ENCODE data around the gene PTPRD.

Gene PTPRD

DNA sequence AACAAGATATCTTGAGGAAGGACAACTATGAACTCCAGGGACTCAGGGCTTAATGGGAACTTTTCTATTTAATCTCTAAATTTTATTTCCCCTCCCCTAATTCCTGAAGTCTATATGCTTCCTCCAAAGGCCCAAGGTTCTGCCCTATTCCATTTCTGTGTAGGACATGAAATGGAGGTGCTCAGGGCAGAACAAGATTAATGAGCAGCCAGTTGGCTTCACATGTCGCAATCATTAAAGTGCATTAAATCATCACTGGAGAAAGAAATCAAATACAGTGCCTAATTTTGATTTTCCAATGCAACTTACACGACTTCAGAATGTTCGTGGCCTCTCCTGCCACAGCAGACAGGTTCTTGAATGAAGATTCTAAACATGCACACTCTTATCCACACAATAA is 862.1 kb downstream of the PTPRD start:
- Histone ChIP-seq H3K79me2 (ENCODE audit: control insufficient read depth, insufficient read depth, low read length, unreplicated experiment) (no peaks in the 10 kb centered on the region), H3K4me1 (ENCODE audit: control insufficient read depth, insufficient read depth, low read length, unreplicated experiment) (no peaks in the 10 kb centered on the region), H3K36me3 (ENCODE audit: insufficient read depth, low read length) (no peaks in the 10 kb centered on the region)

DNA sequence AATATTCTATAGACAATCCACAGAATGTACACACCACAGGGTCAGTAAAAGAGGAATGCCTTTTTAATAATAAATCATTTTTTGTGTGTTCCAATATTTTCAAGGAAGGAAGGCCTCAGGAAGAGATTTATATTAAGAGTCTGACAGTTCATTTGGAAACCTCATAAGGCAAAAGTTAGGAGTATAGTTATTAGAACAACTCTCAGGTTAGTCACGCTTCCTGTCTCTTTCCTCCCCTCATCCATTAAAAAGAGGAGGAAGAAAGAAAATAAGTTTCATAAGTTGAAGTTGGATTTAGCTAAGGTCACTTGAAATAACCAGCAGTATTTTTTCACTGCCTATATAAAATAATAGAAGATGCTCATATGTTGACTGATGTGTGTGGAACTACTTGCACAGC is 863.2 kb downstream of the PTPRD start:
- Histone ChIP-seq H3K27ac (ENCODE audit: low read depth, low read length) (no peak overlapping the region), H3K79me2 (ENCODE audit: control insufficient read depth, insufficient read depth, low read length, unreplicated experiment) (no peaks in the 10 kb centered on the region), H3K4me3 (ENCODE audit: low read depth, low read length) (no peak overlapping the region), H3K27me3 (ENCODE audit: insufficient read depth, low read length) (no peaks in the 10 kb centered on the region), H3K4me1 (ENCODE audit: control insufficient read depth, insufficient read depth, low read length, unreplicated experiment) (no peaks in the 10 kb centered on the region), H2AFZ (ENCODE audit: low read length, unreplicated experiment) (no peak overlapping the region), H3K36me3 (ENCODE audit: insufficient read depth, low read length) (no peaks in the 10 kb centered on the region)

More for the DNA sequence above, 862.1 kb downstream of the PTPRD start:
- H2AFZ ChIP-seq (ENCODE audit: low read length, unreplicated experiment), result no peak overlapping the region
- no peaks in the 10 kb centered on the region for H3K27me3 ChIP-seq (ENCODE audit: insufficient read depth, low read length)
- no peak overlapping the region for H3K4me3 ChIP-seq (ENCODE audit: low read depth, low read length)
- no peak overlapping the region for H3K27ac ChIP-seq (ENCODE audit: low read depth, low read length)

DNA sequence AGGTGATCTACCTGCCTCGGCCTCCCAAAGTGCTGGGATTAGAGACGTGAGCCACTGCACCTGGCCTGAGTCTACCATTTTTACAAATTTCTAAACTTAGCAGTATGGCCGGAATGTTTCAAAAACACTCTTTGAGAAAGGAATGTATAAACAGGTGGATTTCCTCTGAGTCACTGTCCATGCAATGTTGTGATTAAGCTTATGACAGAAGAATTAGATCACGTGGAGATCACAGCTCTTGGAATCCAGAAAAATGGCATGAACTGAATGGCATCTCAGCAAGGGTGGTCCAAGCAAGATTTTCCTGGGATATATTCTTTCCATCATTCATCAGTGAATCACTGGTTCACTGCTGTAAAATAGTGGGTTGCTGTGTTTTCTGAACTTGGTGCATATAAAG is 865.0 kb downstream of the PTPRD start:
- no peak overlapping the region for H3K4me3 ChIP-seq (ENCODE audit: low read depth, low read length)
- no peak overlapping the region for H2AFZ ChIP-seq (ENCODE audit: low read length, unreplicated experiment)
- no peaks in the 10 kb centered on the region for H3K4me1 ChIP-seq (ENCODE audit: control insufficient read depth, insufficient read depth, low read length, unreplicated experiment)
- H3K36me3 ChIP-seq (ENCODE audit: insufficient read depth, low read length), result no peaks in the 10 kb centered on the region
- H3K79me2 ChIP-seq (ENCODE audit: control insufficient read depth, insufficient read depth, low read length, unreplicated experiment), result no peaks in the 10 kb centered on the region
- no peak overlapping the region for H3K27ac ChIP-seq (ENCODE audit: low read depth, low read length)
- no peaks in the 10 kb centered on the region for H3K27me3 ChIP-seq (ENCODE audit: insufficient read depth, low read length)

DNA sequence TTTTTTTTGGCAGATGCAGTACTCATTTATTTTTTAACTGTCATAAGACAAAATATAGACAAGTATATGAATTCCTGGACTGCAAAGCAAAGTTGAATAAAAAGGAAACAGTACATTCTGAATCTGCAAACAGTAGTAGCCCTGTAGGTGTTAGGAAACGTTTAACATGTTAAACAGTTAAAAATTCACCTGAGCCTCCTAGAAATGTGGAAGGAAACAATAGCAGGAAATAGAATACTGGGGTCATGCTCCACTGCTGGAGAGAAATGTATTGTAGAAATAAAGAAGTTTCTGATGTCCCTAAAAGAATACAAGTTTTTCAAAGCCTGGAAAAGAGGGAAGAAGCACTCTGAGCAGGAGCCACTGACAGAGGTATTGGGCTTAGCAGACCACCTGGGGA is 866.0 kb downstream of the PTPRD start:
- no peak overlapping the region for H3K27ac ChIP-seq (ENCODE audit: low read depth, low read length)
- no peaks in the 10 kb centered on the region for H3K36me3 ChIP-seq (ENCODE audit: insufficient read depth, low read length)
- no peak overlapping the region for H2AFZ ChIP-seq (ENCODE audit: low read length, unreplicated experiment)
- no peaks in the 10 kb centered on the region for H3K79me2 ChIP-seq (ENCODE audit: control insufficient read depth, insufficient read depth, low read length, unreplicated experiment)
- no peak overlapping the region for H3K4me3 ChIP-seq (ENCODE audit: low read depth, low read length)
- H3K4me1 ChIP-seq (ENCODE audit: control insufficient read depth, insufficient read depth, low read length, unreplicated experiment), result no peaks in the 10 kb centered on the region
- H3K27me3 ChIP-seq (ENCODE audit: insufficient read depth, low read length), result no peaks in the 10 kb centered on the region

DNA sequence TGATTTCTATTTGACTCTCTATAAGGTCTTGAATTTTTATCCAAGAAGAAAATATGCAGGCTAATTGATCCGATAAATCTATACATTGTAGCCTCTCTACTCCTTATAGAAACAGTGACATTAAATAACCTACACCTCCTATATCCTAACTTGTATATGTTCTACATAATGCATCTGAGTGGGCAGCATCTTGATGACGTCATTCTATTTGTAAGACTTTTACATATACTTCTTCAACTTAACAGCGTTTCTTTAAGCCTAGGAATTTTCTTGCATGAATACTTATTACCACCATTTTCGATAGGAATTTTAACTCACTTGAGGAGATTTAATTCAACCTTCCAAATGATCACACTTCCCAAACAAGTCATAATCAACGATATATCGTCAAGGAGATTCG is 869.0 kb downstream of the PTPRD start:
- Histone ChIP-seq H3K27ac (ENCODE audit: low read depth, low read length) (no peak overlapping the region), H3K36me3 (ENCODE audit: insufficient read depth, low read length) (no peaks in the 10 kb centered on the region), H3K4me3 (ENCODE audit: low read depth, low read length) (no peak overlapping the region), H3K4me1 (ENCODE audit: control insufficient read depth, insufficient read depth, low read length, unreplicated experiment) (no peaks in the 10 kb centered on the region), H3K27me3 (ENCODE audit: insufficient read depth, low read length) (no peaks in the 10 kb centered on the region), H2AFZ (ENCODE audit: low read length, unreplicated experiment) (no peak overlapping the region), H3K79me2 (ENCODE audit: control insufficient read depth, insufficient read depth, low read length, unreplicated experiment) (no peaks in the 10 kb centered on the region)

DNA sequence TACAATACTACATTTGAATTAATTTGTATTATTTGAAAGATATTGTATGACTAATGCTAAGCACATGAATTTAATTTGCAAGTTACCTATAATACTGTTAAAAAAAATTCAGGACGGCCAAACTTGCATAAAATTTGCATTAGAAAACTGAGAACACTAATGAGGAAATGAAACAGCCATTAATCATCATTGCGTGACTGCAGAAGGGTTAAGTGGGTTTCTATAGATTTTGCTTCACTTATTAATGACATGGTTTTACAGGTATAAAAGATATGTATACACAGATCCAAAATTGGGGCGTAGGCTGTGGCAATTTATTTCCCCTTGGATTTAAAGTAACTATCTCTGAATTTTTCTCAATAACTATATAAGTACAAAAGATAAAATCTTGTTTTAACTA is 882.6 kb downstream of the PTPRD start:
- no peaks in the 10 kb centered on the region for H3K27me3 ChIP-seq (ENCODE audit: insufficient read depth, low read length)
- no peak overlapping the region for H2AFZ ChIP-seq (ENCODE audit: low read length, unreplicated experiment)
- no peak overlapping the region for H3K27ac ChIP-seq (ENCODE audit: low read depth, low read length)
- H3K4me3 ChIP-seq (ENCODE audit: low read depth, low read length), result no peak overlapping the region
- H3K4me1 ChIP-seq (ENCODE audit: control insufficient read depth, insufficient read depth, low read length, unreplicated experiment), result no peaks in the 10 kb centered on the region
- H3K79me2 ChIP-seq (ENCODE audit: control insufficient read depth, insufficient read depth, low read length, unreplicated experiment), result no peaks in the 10 kb centered on the region
- H3K36me3 ChIP-seq (ENCODE audit: insufficient read depth, low read length), result no peaks in the 10 kb centered on the region

DNA sequence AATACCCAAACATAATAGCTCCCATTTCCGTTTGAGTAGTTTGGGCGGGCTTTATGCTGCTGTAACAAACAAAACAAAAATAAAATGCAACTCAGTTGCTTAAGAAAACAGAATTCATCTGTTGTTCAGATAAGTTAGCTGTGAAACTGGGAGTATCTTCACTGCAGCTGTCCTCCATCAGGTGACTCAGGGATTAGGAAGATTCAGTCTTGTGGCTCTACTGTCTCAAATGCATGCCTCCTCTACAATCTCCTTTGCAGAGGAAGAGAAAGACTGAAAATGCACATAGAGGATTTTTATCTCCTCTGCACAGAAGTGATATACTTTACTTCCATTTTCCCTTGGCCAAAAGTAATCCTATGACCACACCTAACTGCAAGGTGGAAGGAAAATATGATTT is 883.7 kb downstream of the PTPRD start:
- Histone ChIP-seq H3K4me3 (ENCODE audit: low read depth, low read length) (no peak overlapping the region), H3K36me3 (ENCODE audit: insufficient read depth, low read length) (no peaks in the 10 kb centered on the region), H3K27me3 (ENCODE audit: insufficient read depth, low read length) (no peaks in the 10 kb centered on the region), H3K27ac (ENCODE audit: low read depth, low read length) (no peak overlapping the region), H2AFZ (ENCODE audit: low read length, unreplicated experiment) (no peak overlapping the region), H3K79me2 (ENCODE audit: control insufficient read depth, insufficient read depth, low read length, unreplicated experiment) (no peaks in the 10 kb centered on the region), H3K4me1 (ENCODE audit: control insufficient read depth, insufficient read depth, low read length, unreplicated experiment) (no peaks in the 10 kb centered on the region)

DNA sequence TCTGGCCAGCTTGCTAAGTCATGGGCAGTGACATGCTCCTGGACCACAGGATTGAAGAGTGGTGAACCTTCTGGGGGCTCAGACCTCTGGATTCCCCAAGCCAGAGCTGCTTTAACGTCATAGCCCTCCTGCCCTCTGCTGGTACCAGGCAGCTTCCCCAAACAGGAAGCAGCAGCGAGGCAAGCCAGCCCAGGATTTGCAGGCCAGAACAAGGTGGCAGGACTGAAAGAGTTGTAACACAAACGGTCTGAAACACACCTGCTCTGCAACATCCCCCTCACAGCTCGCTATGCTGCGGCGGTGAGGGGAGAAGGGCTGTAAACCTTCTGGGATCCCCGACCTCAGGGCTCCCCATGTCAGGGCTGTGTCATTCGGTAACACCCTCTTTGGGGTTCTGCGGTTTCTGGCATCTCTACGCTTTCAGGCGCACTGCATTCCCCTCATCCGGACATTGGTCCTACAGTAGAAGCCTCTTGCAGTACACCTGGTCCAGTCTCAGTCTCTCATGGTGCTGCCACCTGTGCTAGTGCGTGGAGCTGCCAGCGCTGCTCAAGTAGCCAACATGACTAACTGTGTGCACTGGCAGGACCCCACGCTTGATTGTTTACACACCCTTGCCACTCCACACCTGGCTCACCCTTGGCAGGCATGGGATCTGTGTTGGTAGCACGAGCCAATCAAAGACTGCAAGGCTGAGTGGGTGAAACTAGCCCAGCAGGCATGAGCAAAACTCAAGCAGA is 893.3 kb downstream of the PTPRD start:
- Histone ChIP-seq H3K27me3 (ENCODE audit: insufficient read depth, low read length) (no peaks in the 10 kb centered on the region), H3K79me2 (ENCODE audit: control insufficient read depth, insufficient read depth, low read length, unreplicated experiment) (no peaks in the 10 kb centered on the region), H3K27ac (ENCODE audit: low read depth, low read length) (no peak overlapping the region), H2AFZ (ENCODE audit: low read length, unreplicated experiment) (no peak overlapping the region), H3K36me3 (ENCODE audit: insufficient read depth, low read length) (no peaks in the 10 kb centered on the region), H3K4me3 (ENCODE audit: low read depth, low read length) (no peak overlapping the region), H3K4me1 (ENCODE audit: control insufficient read depth, insufficient read depth, low read length, unreplicated experiment) (no peaks in the 10 kb centered on the region)

DNA sequence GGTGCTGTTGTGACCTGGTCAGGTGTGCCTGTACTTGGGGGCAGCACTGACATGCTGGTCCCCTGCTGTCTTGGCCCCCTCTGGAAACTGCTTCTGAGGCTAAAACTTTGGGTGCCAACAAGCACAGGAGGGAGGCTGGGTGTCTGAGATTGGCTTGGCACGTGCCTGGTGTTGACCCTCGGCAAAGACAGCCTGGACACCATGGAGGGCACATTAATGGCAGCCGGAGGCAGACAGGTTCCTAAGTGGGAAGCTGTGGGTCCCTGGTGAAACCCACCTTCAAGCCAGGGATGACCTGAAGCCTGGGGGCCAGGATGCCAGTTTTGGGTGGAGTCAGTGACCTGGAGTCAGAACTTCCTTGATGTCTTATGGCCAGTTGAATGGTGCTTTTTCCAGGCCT is 894.1 kb downstream of the PTPRD start:
- H2AFZ ChIP-seq (ENCODE audit: low read length, unreplicated experiment), result no peak overlapping the region
- H3K79me2 ChIP-seq (ENCODE audit: control insufficient read depth, insufficient read depth, low read length, unreplicated experiment), result no peaks in the 10 kb centered on the region

DNA sequence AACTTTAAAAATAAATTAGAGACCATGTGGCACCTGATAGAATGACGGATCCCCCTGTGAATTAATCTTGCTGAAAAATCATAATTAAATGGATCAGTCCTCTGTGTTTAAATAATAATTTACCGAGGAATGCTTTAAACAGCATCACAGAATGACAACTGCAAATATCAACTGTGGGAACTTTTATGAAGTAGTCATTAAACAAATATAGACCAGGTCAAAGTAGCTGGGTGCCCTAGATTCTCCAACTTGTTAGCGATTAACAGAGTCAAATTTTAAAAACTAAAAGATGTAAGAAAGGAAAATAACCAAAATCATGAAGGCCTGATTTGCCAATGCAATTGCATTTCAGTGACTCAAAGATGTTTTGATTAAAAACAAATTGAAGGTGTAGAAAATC is 933.4 kb downstream of the PTPRD start:
- Histone ChIP-seq H3K79me2 (ENCODE audit: control insufficient read depth, insufficient read depth, low read length, unreplicated experiment) (no peaks in the 10 kb centered on the region), H3K4me1 (ENCODE audit: control insufficient read depth, insufficient read depth, low read length, unreplicated experiment) (no peaks in the 10 kb centered on the region), H3K27ac (ENCODE audit: low read depth, low read length) (no peak overlapping the region), H3K27me3 (ENCODE audit: insufficient read depth, low read length) (no peaks in the 10 kb centered on the region), H2AFZ (ENCODE audit: low read length, unreplicated experiment) (no peak overlapping the region), H3K36me3 (ENCODE audit: insufficient read depth, low read length) (no peaks in the 10 kb centered on the region), H3K4me3 (ENCODE audit: low read depth, low read length) (no peak overlapping the region)

More for the DNA sequence above, 894.1 kb downstream of the PTPRD start:
- no peaks in the 10 kb centered on the region for H3K27me3 ChIP-seq (ENCODE audit: insufficient read depth, low read length)
- no peak overlapping the region for H3K4me3 ChIP-seq (ENCODE audit: low read depth, low read length)
- H3K27ac ChIP-seq (ENCODE audit: low read depth, low read length), result no peak overlapping the region
- no peaks in the 10 kb centered on the region for H3K36me3 ChIP-seq (ENCODE audit: insufficient read depth, low read length)
- no peaks in the 10 kb centered on the region for H3K4me1 ChIP-seq (ENCODE audit: control insufficient read depth, insufficient read depth, low read length, unreplicated experiment)

DNA sequence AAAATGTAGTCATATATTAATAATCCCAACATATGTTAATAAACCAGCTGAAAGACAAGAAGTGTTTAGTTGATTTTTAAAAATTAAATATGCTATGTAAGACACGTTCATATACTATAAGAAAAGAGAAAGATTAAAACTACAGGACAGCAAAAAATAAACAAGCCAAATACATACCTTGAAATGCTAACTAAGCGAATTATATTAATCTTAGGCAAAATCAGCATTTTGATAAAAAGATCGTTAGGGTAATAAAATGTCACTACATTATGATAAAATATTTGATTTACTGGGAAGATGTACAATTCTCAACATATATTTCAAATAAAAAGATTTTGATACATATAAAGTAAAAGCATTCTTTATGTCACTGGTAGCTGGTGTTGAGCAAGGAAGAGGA is 938.3 kb downstream of the PTPRD start:
- Histone ChIP-seq H3K4me1 (ENCODE audit: control insufficient read depth, insufficient read depth, low read length, unreplicated experiment) (no peaks in the 10 kb centered on the region), H2AFZ (ENCODE audit: low read length, unreplicated experiment) (no peak overlapping the region), H3K27me3 (ENCODE audit: insufficient read depth, low read length) (no peaks in the 10 kb centered on the region), H3K79me2 (ENCODE audit: control insufficient read depth, insufficient read depth, low read length, unreplicated experiment) (no peaks in the 10 kb centered on the region), H3K36me3 (ENCODE audit: insufficient read depth, low read length) (no peaks in the 10 kb centered on the region), H3K4me3 (ENCODE audit: low read depth, low read length) (no peak overlapping the region), H3K27ac (ENCODE audit: low read depth, low read length) (no peak overlapping the region)
